Stimulated activated CD8-positive, alpha-beta memory T cell treated with anti-CD3 and anti-CD28 coated beads, Interleukin-15, amount 100 ng/mL, for 4 hours (primary cell): ENCODE measurements around the gene RC3H1.

Experiments used
- DNase-seq, 2 donors: peaks; one replicate each; pipeline ENCODE4 v3.0.0-alpha.2; 2020; ENCODE audit warnings: low read depth in 2 of 2

The RC3H1 gene

DNA sequence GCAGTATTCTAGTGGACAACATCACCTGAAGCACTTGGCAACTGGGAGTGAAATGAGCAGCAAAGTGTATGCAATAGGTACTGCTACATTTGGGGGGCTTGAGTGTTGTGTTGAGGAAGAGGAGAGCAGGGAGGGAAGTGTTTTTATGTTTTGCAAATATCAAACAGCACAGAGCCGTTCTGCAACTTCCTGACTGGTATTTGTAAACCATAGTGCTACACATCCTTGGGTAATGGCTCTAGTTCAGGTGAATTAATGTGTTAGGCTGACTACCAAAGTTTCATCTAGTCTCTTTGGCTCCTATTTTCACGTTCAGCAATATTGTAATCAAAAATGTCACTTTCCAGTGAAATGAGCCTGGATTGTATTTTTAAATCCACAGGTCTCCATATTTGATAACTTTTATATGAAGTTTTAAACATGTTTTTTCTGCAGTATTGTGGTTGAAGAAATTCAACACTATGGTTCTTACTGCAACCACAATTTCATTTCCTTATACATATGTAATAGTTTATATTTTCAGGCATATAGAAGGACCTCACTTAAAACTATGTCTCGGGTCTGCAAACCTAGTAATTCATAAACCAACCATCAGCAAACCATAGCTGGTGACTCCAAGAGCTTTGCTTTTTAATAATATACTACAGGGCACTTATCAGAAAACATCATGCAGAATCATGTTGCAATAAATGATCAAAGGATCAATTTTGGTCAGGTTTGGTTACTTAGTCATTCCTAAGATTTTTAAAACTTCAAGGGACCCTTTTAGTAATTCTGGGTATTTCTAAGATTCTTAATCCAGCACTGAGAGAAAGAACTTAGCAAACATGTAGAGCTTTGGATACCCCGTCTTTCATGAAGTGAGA lies 135.2 kb downstream of the RC3H1 start:
- no peak for DNase-seq

- DNase-seq: no peak
Measured at GRCh38 chr1:173884701-173885100, 137.5 kb downstream of the RC3H1 start.
